GM19023 (cell line): Measurements from ENCODE around the gene CEP70.
"Not testable (repeated sequence)": the region's sequence is repeated elsewhere in the genome, so short reads cannot be mapped to it uniquely, and the experiment has no call there.

ENCODE experiments used
- ATAC-seq: cut with Tn5 transposase; IDR thresholded peaks from one replicate; pipeline ENCODE4 v1.9.1; 2021; ENCODE audit warnings: mild to moderate bottlenecking, moderate library complexity; ENCODE audit not compliant: unreplicated experiment

The CEP70 gene, protein sequence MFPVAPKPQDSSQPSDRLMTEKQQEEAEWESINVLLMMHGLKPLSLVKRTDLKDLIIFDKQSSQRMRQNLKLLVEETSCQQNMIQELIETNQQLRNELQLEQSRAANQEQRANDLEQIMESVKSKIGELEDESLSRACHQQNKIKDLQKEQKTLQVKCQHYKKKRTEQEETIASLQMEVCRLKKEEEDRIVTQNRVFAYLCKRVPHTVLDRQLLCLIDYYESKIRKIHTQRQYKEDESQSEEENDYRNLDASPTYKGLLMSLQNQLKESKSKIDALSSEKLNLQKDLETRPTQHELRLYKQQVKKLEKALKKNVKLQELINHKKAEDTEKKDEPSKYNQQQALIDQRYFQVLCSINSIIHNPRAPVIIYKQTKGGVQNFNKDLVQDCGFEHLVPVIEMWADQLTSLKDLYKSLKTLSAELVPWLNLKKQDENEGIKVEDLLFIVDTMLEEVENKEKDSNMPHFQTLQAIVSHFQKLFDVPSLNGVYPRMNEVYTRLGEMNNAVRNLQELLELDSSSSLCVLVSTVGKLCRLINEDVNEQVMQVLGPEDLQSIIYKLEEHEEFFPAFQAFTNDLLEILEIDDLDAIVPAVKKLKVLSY

DNA sequence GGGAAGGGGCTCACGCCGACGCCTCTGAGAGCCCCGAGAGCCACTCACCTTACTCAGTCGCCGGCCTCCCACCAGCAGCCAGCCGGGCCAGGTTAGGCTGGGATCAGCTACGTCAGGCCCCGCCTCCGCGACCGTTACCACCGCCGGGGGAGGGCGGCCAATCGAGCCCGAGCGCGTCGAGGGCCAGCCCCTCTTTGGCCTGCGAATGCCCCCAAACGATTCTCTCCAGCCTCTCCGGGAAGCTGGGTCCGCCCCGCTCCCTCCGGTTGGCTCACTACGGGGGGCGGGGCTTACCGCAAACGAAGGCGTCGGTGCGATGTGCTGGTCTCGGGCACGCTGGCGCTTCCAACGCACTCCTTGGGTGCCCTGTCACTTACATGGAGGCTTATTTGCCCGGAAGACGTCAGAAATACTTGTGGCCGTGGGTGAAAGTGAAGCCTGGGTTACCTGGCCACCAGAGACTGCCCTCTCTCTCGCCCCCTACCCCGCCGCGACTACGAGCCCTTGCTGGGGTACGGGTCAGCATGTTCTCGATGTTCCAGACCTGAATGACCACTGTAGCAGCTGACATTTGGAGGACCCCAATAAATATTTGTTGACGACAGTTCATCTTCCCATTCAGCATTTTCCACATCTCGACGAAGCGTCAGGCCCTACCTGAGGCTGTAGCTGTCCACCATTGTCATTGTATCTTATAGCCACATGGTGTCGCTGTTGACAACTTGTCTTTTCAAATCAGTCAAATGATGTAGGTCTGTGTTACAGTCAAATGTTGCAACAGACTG is at the start of gene CEP70:
CEP70 (minus strand) TSS at position 111 of the 785 bp plus-strand sequence. CDS start 21,333 bp downstream, outside the sequence.
- ATAC-seq, result peak; percentile 92

DNA sequence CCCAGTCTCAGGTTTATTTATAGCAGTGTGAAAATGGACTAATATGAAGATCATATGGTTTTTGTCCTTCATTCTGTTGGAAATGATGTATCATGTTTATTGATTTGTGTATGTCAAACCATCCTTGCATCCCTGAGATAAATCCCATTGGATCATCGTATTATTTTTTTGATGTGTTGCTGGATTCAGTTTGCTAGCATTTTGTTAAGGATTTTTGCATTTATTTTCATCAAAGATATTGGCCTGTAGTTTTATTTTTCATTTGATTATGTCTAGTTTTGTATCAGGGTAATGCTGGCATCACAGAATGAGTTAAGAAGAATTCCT is 48.8 kb upstream of the CEP70 start:
- ATAC-seq, result no peak

DNA sequence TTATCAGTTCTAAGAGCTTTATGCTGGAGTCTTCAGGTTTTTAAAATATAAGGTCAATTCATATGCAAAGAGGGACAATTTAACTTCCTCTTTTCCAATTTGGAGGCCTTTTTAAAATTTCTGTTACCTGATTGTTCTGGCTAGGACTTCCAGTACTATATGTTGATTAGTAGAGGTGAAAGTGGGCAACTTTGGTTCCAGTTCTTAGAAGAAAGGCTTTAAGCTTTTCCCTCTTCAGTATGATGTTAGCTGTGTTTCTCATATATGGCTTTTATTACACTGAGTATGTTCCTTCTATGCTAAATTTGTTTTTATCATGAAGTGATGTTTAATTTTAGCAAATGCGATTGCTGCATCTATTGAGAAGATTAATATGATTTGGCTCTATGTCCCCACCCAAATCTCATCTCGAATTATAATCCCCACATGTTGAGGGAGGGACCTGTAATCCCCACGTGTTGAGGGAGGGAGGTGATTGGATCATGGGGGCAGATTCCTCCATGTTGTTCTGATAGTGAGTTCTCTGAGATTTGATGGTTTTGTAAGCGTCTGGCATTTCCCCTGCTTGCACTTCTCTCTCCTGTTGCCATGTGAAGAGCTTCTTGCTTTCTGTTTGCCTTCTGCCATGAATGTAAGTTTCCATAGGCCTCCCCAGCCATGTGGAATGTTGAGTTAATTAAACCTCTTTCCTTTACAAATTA is 48.3 kb upstream of the CEP70 start:
- no peak for ATAC-seq

DNA sequence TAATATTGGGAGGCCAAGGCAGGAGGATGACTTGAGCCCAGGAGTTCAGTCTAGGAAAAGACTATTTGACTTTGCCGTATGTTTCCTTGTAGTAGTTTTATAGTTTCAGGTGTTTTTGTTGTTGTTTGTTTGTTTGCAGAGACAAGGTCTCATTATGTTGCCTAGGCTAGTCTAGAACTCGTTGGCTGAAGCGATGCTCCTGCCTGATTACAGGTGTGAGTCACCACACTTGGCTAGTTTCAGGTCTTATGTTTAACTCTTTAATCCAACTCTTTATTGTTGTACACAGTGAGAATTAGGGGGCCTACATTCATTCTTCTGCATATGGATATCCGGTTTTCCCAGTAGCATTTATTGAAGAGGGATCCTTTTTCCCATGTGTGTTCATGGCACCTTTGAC is 46.5 kb upstream of the CEP70 start:
- ATAC-seq, result no peak

DNA sequence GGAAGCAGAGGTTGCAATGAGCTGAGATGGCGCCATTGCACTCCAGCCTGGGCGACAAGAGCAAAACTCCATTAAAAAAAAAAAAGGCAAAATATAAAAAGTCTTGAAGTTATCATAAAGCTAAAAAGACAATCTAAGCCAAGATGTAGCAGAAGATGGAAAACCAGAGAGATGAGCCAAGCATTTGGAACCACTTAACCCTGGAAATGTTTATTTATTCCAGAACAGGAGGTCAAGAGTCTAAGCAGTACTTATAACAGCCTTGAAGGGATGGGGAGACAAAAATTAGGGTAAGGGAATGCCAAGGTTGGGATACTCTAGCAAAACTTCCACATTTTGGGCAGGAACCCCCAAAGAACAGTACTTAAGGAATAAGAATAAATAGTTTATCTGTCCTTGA is 44.6 kb upstream of the CEP70 start:
- ATAC-seq, result no peak

DNA sequence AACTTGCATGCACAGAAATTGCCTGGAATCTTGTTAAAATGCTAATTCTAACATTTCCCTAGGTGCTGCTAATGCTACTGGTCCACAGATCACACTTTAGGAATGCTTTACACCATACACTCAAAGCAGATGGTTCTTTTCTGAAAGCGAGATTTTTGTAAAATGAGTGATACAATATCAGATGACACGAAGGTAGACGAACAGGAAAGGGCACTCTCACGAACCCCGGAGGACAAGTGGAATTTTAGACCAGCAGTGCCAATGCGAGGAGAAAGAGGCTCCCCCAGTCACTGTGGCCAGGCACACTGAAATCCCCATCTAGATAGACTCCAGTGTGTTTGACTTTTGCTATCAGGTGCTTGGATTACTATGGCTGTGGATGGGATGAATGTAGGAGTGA is 35.5 kb upstream of the CEP70 start:
- ATAC-seq, result no peak

DNA sequence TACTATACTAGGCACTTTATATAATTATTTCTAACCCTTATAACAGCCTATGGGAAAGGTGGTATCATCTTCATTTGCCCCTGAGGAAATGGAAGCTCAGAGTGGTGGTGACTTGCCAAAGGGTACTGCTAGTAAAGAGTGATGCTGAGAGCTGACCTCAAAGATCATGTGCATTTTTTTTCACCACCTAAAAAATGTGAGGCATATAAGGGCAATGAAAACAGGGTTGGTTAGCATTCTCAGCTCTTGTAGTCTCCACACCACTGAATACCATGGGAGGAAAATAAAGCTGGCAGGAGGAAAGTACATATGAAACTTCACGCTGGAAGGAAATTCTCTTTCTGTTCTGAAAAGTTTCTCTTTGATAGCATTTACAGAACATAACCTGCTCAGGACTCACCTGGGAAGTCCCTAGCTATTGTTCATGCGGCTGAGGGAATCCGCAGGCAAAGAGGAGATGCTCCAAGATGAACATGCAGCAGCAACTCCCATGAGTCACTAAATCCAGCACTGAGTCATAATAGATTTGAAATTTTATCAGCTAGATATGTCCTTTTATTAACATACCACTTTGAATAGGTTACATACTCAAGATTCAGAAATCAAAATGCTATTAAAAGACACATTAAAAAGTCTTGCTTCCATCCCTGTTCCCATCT is 31.8 kb upstream of the CEP70 start:
- no peak for ATAC-seq

DNA sequence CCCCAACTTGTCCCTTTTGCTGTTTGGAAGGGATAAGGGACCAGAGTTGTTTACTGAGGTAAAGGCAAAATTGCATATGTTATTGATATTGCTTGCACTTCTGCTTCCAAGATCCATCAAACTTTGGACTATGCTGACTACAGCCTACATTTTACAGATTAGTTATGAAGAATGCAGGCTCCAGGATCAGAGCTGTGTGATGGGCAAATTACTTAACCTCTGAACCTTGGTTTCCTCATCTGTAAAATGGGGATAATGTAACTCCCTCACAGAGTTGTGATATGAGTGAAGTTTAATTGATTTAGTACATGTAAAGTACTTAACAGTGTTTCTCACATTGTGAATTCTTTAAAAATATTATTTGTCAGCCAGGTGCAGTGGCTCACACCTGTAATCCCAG is 30.5 kb upstream of the CEP70 start:
- ATAC-seq, result no peak

DNA sequence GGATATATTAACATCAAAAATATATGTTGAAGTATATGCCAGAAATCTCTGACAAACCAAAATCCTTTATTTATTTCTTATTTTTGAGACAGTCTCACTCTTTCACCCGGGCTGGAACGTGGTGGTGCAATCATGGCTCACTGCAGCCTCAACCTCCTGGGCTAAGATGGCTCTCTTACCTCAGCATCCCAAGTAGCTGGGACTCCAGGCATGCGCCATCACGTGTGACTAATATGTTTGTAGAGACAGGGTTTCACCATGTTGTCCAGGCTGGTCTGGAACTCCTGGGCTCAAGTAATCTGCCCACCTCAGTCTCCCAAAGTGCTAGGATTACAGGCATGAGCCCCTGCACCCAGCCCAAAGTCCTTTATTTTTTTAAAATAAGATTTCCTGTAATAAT is 26.4 kb upstream of the CEP70 start:
- ATAC-seq, result no peak

DNA sequence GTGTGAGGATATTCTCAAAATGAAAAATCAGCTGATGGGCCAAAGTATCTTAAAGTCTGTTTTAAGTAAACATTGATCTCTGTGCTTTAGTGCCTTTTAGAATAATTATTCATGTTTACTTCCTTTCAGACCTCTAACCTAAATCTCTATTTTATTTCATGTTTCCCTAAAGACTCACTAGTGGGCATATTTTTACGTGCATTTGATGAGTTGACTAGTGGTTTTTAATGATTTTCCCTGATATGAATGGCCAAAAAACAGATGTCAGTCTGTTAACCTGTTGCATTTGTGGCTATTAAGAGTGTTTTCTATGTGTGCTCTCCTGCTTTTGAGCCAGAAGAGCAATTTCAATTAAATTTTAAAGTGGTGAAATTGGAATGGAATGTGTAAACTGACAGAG is 21.4 kb upstream of the CEP70 start:
- ATAC-seq, result no peak

DNA sequence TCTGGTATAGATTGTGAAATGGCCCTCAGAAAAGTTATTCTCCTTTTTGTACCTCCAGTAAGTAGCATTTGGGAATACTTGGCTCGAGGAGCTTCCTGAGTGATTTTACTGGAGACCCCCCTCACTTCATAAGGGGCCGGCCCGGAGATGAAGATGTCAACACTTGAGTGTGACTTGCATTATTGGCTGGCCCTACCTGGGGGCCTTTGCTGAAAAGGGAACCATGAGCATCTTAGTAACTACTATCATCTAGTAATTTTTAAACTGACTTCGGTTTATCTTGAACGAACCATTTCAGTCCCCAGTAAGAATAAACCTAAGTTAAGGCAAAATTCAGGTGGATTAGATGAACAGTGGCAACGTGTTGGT is 15.8 kb upstream of the CEP70 start:
- ATAC-seq, result no peak

DNA sequence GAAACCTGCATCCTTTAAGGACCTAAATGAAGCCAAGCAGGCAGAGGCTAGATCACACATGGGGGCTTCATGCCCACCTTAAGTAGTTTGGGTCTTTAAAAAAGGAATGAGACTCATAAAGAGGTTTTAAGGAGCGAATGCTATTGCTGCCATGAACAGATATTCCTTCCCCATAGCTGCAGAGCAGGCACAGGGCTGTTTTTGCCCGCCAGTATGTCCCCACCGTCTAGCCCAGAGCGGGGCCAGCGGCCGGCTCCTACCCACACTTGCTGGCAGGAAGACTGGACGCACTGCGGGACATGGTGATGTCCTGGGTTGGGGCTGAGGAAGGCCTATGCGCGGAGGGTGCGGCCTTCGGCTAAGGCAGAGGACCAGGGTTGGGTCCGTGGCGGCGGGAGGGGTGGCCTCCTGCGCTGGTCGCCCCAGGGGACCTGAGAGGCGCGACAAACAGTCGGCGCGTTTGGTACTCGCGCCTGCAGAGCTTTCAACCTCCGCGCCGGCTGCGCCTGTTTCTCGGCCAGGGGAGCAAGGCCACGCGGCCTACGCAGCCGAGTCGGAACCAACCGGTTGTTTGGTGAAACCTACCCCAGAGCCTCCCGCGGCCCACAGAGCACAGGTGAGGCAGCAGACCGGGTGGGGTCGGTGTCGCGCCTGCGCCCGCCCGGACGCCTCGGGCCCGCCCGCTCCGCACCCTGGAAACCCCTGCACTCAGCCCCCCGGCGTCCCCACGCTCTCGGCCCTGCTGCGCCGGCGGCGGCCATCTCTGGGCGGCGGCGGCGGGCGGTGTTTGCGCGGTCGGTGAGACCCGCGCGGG is 14.5 kb upstream of the CEP70 start, which contains the start of gene FAIM:
FAIM (plus strand) TSS at position 450 of the 814 bp plus-strand sequence. CDS start 10,956 bp downstream, outside the sequence.
- ATAC-seq, result peak; percentile 75

DNA sequence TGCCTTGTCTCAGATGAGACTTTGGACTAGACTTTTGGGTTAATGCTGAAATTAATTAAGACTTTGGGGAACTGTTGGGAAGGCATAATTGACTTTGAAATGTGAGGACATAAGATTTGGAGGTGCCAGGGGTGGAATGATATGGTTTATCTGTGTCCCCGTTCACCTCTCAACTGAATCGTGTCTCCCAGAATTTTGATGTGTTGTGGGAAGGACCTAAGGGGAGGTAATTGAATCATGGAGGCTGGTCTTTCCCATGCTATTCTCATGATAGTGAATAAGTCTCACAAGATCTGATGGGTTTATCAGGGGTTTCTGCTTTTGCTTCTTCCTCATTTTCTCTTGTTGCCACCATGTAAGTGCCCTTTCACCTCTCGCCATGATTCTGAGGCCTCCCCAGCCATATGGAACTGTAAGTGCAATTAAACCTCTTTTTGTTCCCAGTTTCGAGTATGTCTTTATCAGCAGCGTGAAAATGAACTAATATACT is 10.1 kb upstream of the CEP70 start:
- not testable (repeated sequence) for ATAC-seq

DNA sequence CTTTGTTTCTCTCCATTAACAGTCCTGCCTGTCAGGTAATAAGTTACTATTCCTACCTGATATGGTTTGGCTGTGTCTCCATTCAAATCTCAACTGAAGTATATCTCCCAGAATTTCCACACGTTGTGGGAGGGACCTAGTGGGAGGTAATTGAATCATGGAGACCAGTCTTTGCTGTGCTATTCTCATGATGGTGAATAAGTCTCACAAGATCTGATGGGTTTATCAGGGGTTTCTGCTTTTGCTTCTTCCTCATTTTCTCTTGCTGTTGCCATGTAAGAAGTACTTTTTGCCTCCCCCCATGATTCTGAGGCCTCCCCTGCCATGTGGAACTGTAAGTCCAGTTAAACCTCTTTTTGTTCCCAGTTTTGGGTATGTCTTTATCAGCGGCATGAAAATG is 7.6 kb upstream of the CEP70 start:
- ATAC-seq, result not testable (repeated sequence)

DNA sequence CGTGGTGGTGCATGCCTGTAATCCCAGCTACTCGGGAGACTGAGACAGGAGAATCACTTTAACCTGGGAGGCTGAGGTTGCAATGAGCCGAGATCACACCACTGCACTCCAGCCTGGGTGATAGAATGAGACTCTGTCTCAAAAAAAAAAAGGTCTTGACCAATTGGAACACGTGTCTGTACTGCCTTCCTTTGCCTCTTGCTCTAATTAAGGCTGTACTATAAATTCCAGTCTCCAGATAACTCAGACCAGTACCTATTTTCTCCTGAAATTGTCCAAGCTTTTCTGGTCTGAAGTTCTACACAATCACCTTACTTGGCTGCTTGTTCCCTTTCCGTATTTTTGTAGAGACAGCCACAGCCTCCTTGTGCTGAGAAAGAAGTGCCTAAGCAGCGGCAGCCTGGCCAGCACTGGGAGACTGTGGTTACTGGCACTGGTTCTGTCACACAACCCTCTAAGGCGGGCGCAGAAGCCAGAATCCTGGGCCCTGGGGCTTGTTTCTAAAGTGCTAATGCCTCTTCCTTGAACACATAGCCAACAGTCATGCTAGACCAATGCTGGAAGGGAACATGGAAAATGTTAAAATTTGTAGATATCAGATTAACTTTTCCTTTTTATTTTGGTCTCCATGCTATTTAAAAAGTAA is 6.2 kb upstream of the CEP70 start:
- ATAC-seq, result no peak

DNA sequence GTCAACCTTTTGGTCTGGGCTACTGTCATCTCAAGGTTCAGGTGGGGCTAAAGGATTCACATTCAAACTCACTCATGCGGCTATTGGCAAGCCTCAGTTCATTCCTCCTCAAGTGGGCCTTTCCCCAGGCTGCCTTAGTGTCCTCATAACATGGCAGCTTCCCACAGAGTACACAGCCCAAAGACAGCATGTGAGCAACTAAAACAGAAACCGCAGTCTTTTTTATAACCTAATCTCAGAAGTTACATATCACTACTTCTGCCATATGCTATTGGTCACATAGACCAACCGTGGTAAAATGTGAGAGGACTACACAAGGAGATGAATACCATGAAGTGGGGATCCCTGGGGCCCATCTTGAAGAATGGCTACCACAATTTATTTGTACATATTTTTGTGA is 4.5 kb upstream of the CEP70 start:
- no peak for ATAC-seq

DNA sequence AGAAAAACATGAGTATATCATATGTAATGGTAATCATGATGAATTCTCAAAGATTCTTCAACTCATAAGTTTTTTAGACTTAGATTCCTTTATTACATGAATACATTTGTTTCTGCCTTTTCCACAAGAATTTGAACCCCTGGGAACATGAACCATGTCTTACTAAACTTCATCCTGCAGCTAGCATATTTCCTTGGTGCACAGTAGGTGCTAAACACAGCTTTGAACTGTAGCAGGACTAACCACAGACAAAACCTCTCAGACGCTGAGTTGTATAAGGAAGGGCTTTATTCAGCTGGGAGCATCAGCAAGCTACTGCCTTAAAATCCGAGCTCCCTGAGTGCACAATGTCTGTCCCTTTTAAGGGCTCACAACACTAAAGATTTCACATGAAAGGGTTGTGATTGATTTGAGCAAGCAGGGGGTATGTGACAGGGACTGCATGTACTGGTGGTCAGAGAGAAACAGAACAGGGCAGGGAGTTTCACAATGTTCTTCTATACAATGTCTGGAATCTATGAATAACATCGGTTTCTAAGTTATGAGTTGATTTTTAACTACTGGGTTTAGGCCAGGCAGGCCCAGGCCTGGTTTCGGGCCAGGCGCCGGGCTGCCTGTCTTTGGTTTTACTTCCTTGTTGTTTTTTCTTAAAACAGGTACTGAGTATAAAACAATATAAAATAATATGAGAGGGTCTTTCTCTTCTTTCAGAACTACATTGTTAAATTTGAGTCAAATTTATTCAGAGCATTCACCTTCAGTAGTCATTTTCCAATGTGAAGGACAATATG is 3.3 kb upstream of the CEP70 start:
- ATAC-seq, result not testable (repeated sequence)

DNA sequence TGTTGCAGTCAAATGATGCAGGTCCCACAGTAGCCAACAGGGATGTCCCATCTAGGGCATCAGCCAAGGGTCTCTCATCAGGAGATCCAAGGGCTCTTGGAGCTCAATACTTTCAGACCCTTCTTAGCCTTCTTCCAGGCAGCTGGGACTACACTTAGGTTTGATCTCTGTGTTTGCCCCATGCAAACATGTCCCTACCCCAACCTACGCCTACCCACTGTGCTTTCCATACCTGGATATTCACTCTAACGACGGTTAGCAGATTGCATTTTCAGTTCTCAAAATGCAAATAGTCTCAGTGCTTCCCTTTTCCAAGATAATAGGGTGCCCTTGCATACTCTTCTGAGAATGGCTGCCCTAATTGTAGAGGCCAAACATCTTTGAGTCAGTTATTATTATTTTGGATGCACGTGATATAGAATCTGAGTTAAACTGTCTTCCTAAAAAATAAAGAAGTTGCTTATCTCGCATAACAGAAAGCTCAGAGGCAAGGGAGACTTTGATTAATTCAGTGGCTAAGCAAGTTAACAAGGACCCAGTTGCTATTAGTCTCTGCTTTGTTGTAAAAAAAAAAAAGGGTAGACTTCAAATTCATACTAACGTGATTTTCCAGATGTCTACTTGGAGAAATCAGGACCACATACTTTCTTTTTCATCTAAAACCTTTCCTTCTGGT is 1.0 kb upstream of the CEP70 start:
- no peak for ATAC-seq
